SH-SY5Y (cell line): ENCODE measurements around the gene ZNF783.

ENCODE experiments used
- GATA2 ChIP-seq: IDR thresholded peaks from 2 replicates; pipeline ENCODE4 v1.6.1; 2011; ENCODE audit warnings: mild to moderate bottlenecking, low read depth, low read length
- GATA3 ChIP-seq: IDR thresholded peaks from 2 replicates; pipeline ENCODE4 v1.6.1; 2011; ENCODE audit warnings: low read depth, mild to moderate bottlenecking, low read length, moderate library complexity

GRCh38 chr7:149302865-149303264, 40.9 kb downstream of the ZNF783 start:
- TF ChIP-seq GATA2 = no peak
- TF ChIP-seq GATA3 = no peak
